Measurements from ENCODE around the gene FCN2.

Gene FCN2

GRCh38 chr9:134888603-134889190, 8.1 kb downstream of the FCN2 start:
- DNase-seq (ENCODE audit: low read depth), result no peak

- DNase-seq (ENCODE audit: low read depth), result no peak
Observed at GRCh38 chr9:134889386-134890154, 9.0 kb downstream of the FCN2 start.

- DNase-seq (ENCODE audit: low read depth), result no peak
Observed at GRCh38 chr9:134890155-134890495, 9.5 kb downstream of the FCN2 start.

GRCh38 chr9:134891053-134891452, 10.4 kb downstream of the FCN2 start:
- DNase-seq (ENCODE audit: low read depth), result no peak

GRCh38 chr9:134891713-134892112, 11.1 kb downstream of the FCN2 start:
- no peak for DNase-seq (ENCODE audit: low read depth)

GRCh38 chr9:134892221-134892620, 11.6 kb downstream of the FCN2 start:
- no peak for DNase-seq (ENCODE audit: low read depth)

- no peak for DNase-seq (ENCODE audit: low read depth)
Observed at GRCh38 chr9:134892820-134893420, 12.3 kb downstream of the FCN2 start.

GRCh38 chr9:134894136-134894860, 13.7 kb downstream of the FCN2 start:
- DNase-seq (ENCODE audit: low read depth), result no peak

- no peak for DNase-seq (ENCODE audit: low read depth)
Observed at GRCh38 chr9:134895097-134895496, 14.5 kb downstream of the FCN2 start.

GRCh38 chr9:134895567-134895907, 14.9 kb downstream of the FCN2 start:
- no peak for DNase-seq (ENCODE audit: low read depth)

- no peak for DNase-seq (ENCODE audit: low read depth)
Observed at GRCh38 chr9:134895908-134896833, 15.6 kb downstream of the FCN2 start.

GRCh38 chr9:134896834-134897583, 16.4 kb downstream of the FCN2 start:
- no peak for DNase-seq (ENCODE audit: low read depth)

- no peak for DNase-seq (ENCODE audit: low read depth)
Observed at GRCh38 chr9:134897584-134898170, 17.1 kb downstream of the FCN2 start.

GRCh38 chr9:134898319-134898718, 17.7 kb downstream of the FCN2 start:
- DNase-seq (ENCODE audit: low read depth), result no peak

GRCh38 chr9:134899168-134899567, 18.6 kb downstream of the FCN2 start:
- DNase-seq (ENCODE audit: low read depth), result no peak

GRCh38 chr9:134899818-134900217, 19.2 kb downstream of the FCN2 start:
- DNase-seq (ENCODE audit: low read depth), result no peak

- DNase-seq (ENCODE audit: low read depth), result no peak
Observed at GRCh38 chr9:134902936-134903335, 22.3 kb downstream of the FCN2 start.

GRCh38 chr9:134908524-134909309, 28.1 kb downstream of the FCN2 start:
- DNase-seq (ENCODE audit: low read depth), result no peak

GRCh38 chr9:134909511-134910481, 29.2 kb downstream of the FCN2 start:
- no peak for DNase-seq (ENCODE audit: low read depth)
